Measurements from ENCODE around the gene KDELR1.

- TF ChIP-seq PRDM15 (CRISPR knock-in tag; IDR thresholded peaks at IDR 0.05) (no peak), RARA (CRISPR knock-in tag; IDR thresholded peaks at IDR 0.05) (no peak)
Measured at GRCh38 chr19:48338253-48338755, 53.0 kb downstream of the KDELR1 start.

All from HepG2 (cell line).